Nephron (organoid): ENCODE results near the gene NQO2.

Experiments
- H3K27ac Mint-ChIP-seq, 3 experiments: 2 replicates each; pipeline ENCODE4 v1.8.0; 2020; ENCODE audit warnings: mixed read lengths in 3 of 3, mild to moderate bottlenecking in 2 of 3, moderate library complexity in 1 of 3
- H3K27me3 Mint-ChIP-seq: 2 replicates; pipeline ENCODE4 v1.8.0; 2021; ENCODE audit warnings: low read depth, mild to moderate bottlenecking, moderate library complexity, mixed read lengths
- H3K36me3 Mint-ChIP-seq: 2 replicates; pipeline ENCODE4 v1.8.0; 2020; ENCODE audit warnings: low read depth, mixed read lengths
- H3K4me1 Mint-ChIP-seq: 2 replicates; pipeline ENCODE4 v1.8.0; 2020; ENCODE audit warnings: mixed read lengths
- H3K4me3 Mint-ChIP-seq, 3 experiments: 2 replicates each; pipeline ENCODE4 v1.8.0; 2020; ENCODE audit warnings: mild to moderate bottlenecking in 3 of 3, mixed read lengths in 3 of 3, moderate library complexity in 2 of 3
- H3K9me3 Mint-ChIP-seq: 2 replicates; pipeline ENCODE4 v1.8.0; 2020; ENCODE audit warnings: mixed read lengths
- TF ChIP-seq, protein P1 (sequence below), 3 experiments: fragments of 200-600 bp; sonication (generic); IDR thresholded peaks; one replicate each; pipeline ENCODE4 v1.5.0; 2021; ENCODE audit warnings: antibody characterized with exemption in 3 of 3; ENCODE audit not compliant: unreplicated experiment in 3 of 3

NQO2 gene, protein sequence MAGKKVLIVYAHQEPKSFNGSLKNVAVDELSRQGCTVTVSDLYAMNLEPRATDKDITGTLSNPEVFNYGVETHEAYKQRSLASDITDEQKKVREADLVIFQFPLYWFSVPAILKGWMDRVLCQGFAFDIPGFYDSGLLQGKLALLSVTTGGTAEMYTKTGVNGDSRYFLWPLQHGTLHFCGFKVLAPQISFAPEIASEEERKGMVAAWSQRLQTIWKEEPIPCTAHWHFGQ

DNA sequence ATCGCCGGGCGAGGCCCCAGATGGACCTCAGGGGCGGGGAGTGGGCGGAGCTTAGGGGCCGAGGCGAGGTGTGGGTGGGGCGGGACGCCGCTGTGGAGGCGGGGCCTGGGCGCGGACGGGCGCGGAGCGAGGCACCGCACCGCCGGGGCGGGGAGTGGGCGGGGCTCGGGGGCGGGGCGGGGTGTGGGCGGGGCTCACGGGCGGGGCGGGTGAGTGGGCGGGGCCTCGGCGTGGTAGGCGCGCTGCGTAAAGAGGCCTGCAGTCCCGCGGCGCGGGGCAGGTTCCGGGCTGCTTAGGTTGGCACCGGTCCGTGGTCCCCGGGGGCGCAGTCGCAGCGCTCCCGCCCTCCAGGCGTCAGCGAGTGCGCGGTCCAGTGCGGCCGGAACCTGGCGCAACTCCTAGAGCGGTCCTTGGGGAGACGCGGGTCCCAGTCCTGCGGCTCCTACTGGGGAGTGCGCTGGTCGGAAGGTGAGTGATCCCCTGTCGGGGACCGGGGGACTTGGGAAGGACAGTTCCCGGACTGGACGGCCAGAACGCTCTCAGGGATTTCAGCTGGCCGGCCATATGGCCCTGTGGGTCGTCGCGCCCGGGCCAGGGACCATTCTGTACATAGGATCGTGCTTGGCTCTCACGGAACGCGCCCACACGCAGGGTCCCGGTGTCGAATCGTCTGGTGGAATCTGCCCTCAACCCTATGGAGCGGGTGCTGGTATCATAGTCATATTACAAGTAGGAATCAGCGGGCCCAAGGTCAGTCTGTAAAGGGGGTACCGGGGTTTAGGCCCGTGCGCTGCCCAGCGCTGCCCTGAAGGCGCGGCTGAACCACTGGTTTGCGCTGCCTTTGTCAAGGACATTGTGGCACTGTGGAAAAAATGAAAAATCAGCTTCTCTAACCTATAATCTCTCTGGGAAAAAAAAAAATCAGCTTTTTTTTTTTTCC is at the start of gene NQO2:
NQO2 (plus strand) TSS at position 277 of the 940 bp plus-strand sequence. CDS start 6,659 bp downstream, outside the sequence.
- Mint-ChIP-seq H3K27me3 (peaks cover 9% of the 10 kb centered on the region), H3K4me1 (peaks cover 14% of the 10 kb centered on the region), H3K36me3 (peaks cover 13% of the 10 kb centered on the region), H3K9me3 (no peaks in the 10 kb centered on the region), H3K27ac (peak within 1 kb of the TSS in 2 of 3 experiments; percentile 35 to 89), H3K4me3 (peak within 1 kb of the TSS; percentile 87 to 92 (median 87))
- TF ChIP-seq, protein P1, sequence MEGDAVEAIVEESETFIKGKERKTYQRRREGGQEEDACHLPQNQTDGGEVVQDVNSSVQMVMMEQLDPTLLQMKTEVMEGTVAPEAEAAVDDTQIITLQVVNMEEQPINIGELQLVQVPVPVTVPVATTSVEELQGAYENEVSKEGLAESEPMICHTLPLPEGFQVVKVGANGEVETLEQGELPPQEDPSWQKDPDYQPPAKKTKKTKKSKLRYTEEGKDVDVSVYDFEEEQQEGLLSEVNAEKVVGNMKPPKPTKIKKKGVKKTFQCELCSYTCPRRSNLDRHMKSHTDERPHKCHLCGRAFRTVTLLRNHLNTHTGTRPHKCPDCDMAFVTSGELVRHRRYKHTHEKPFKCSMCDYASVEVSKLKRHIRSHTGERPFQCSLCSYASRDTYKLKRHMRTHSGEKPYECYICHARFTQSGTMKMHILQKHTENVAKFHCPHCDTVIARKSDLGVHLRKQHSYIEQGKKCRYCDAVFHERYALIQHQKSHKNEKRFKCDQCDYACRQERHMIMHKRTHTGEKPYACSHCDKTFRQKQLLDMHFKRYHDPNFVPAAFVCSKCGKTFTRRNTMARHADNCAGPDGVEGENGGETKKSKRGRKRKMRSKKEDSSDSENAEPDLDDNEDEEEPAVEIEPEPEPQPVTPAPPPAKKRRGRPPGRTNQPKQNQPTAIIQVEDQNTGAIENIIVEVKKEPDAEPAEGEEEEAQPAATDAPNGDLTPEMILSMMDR (IDR thresholded peaks at IDR 0.05; ENCODE audit: unreplicated experiment in 3 of 3): no peak

DNA sequence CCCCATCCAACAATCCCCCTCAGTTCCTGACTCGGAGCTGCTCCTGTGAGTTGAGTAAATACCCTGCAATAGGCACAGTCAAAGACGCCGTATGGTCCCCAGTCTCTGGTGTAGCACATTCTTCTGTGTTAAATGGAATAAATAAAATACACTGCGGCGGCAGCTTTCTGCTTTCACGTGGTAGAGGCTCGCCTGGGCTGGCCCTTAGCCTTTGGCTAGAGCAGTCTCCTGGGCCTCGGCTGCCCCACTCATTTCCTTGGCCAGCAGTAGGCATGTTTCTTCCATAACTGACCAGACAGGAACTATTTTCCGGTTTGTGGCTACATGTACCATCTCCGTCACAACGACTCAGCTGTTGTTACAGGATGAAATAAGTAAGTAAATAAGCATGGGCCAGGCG is 49.0 kb upstream of the NQO2 start:
- TF ChIP-seq, protein P1 (IDR thresholded peaks at IDR 0.05; ENCODE audit: unreplicated experiment in 3 of 3): no peak
- Mint-ChIP-seq H3K4me1 (peaks cover 14% of the 10 kb centered on the region), H3K27ac (no peak overlapping the region), H3K27me3 (peaks cover 5% of the 10 kb centered on the region), H3K4me3 (no peak overlapping the region), H3K36me3 (peaks cover 30% of the 10 kb centered on the region), H3K9me3 (no peaks in the 10 kb centered on the region)

DNA sequence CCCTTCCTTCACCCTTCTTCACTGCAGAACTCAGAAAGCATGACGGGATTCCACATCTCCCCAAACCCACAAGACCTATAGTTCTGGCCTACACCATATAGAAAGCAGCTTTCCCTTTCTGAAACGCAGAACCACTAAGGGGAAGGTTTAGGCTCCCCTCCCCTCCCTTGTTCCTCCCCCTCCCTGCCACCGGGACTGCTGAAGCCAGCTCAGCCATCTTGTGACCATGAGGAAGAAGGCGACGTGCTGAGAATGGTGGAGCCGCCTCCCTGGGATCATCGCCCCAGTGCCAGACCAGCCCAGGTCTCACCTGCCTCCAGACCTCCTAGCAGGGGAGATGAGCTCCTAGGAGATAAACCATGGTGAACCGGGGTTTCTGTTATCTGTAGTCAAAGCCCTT is 48.0 kb upstream of the NQO2 start:
- Mint-ChIP-seq H3K9me3 (no peaks in the 10 kb centered on the region), H3K36me3 (peaks cover 27% of the 10 kb centered on the region), H3K4me3 (no peak overlapping the region), H3K27me3 (peaks cover 5% of the 10 kb centered on the region), H3K27ac (no peak overlapping the region), H3K4me1 (peaks cover 14% of the 10 kb centered on the region)
- TF ChIP-seq, protein P1 (IDR thresholded peaks at IDR 0.05; ENCODE audit: unreplicated experiment in 3 of 3): no peak

DNA sequence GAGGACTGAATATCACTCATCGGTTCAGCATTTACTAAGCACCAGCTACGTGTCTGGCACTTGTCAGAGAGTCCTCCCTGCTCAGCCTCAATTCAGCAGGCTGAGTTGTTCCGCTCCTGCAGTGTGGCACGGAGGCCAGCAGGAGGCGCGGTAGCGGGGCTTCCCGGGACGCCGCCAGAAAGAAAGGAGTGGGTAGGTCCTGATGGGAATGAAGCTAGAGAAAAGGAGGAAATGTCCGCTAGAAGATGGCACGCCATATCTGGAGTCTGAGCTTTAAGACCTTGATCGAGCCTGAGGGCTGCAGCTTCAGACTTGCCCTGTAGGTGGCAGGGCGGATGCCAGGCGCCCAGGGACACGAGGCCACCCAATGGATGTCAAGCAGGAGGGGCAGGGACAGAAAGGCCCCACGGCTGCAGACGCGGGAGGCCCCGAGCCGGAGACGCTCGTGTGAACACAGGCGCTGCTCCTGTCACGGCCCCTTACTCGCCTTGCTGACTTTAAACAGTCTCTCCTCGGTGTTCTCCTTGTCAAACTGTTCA is 47.1 kb upstream of the NQO2 start:
- TF ChIP-seq, protein P1 (IDR thresholded peaks at IDR 0.05; ENCODE audit: unreplicated experiment in 3 of 3): peak; percentile 97 to 99 (median 98)
- Mint-ChIP-seq H3K4me1 (peaks cover 16% of the 10 kb centered on the region), H3K36me3 (peaks cover 21% of the 10 kb centered on the region), H3K27ac (peak overlapping the region; percentile 29 to 56 (median 43)), H3K9me3 (no peaks in the 10 kb centered on the region), H3K27me3 (peaks cover 5% of the 10 kb centered on the region), H3K4me3 (peak overlapping the region; percentile 20 to 40 (median 31))

DNA sequence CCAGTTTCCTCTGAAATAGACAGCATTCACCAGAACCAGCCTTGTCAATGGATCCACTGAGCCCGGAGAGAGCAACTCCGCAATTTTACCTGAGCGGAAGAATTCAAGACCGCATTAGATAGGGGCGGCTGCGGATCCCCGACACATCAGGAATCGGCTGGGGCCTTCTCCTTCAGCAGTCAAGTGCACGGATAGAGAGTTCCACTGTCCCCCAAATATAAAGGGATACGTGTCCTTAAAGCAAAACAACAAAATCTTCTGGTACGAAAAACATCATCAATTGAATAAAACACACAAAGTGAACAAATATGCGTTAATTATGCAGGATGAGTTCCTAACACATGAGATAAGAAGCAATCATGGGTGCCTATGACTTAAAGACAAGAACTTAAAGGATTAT is 46.6 kb upstream of the NQO2 start:
- Mint-ChIP-seq H3K36me3 (peaks cover 17% of the 10 kb centered on the region), H3K9me3 (no peaks in the 10 kb centered on the region), H3K4me1 (peaks cover 12% of the 10 kb centered on the region), H3K27ac (peak overlapping the region in 1 of 3 experiments; percentile 29), H3K27me3 (peaks cover 5% of the 10 kb centered on the region), H3K4me3 (no peak overlapping the region)
- TF ChIP-seq, protein P1 (IDR thresholded peaks at IDR 0.05; ENCODE audit: unreplicated experiment in 3 of 3): no peak
